PC-9 (cell line): ENCODE data around the gene ATXN1. TPM values are rescaled to one million over a fixed set of nuclear protein-coding genes. Genes with fewer than 3 reads are reported as not detected.

Experiments used
- BruUV-seq: library from RNA; stranded (reverse); fragments of 400-500 nt; replicated peaks from 2 replicates; lab custom pipeline; 2021; lab: Mats Ljungman, UMichigan
- CTCF ChIA-PET: fragments of 300-600 bp; sonication (Branson Sonifier 250); formaldehyde crosslinking; loops from one replicate; lab custom pipeline; 2022; ENCODE audit warnings: antibody characterized with exemption; lab: Charles Lee
- POLR2A ChIA-PET: fragments of 300-600 bp; sonication (Branson Sonifier 250); formaldehyde crosslinking; loops from one replicate; lab custom pipeline; 2022; ENCODE audit warnings: antibody characterized with exemption; ENCODE audit not compliant: unreplicated experiment; lab: Charles Lee
- DNase-seq, 2 experiments: peaks; one replicate each; pipeline versions ENCODE4 v3.0.0 to v3.0.0-alpha.2; 2015 to 2022; ENCODE audit warnings: mixed read lengths in 1 of 2
- H2AFZ ChIP-seq: fragments of 200-600 bp; sonication (generic); 2 replicates; pipeline ENCODE4 v1.8.1; 2017; ENCODE audit warnings: antibody characterized with exemption
- H3F3A ChIP-seq: fragments of 200-600 bp; sonication (generic); 2 replicates; pipeline ENCODE4 v1.8.1; 2017; ENCODE audit warnings: antibody characterized with exemption, mild to moderate bottlenecking, low read depth; ENCODE audit not compliant: insufficient read depth
- H3K27ac ChIP-seq: fragments of 200-600 bp; sonication (generic); 2 replicates; pipeline ENCODE4 v1.6.1; 2016; ENCODE audit warnings: mixed run types
- H3K27me3 ChIP-seq: fragments of 200-600 bp; sonication (generic); 2 replicates; pipeline ENCODE4 v1.6.1; 2016; ENCODE audit warnings: low read depth, mixed run types; ENCODE audit not compliant: insufficient read depth
- H3K36me3 ChIP-seq: fragments of 200-600 bp; sonication (generic); 2 replicates; pipeline ENCODE4 v1.6.1; 2016; ENCODE audit warnings: low read depth, mixed run types
- H3K4me1 ChIP-seq: fragments of 200-600 bp; sonication (generic); replicated peaks from 2 replicates; pipeline ENCODE4 v1.6.1; 2016; ENCODE audit warnings: mixed run types; ENCODE audit not compliant: insufficient read depth
- H3K4me2 ChIP-seq: fragments of 200-600 bp; sonication (generic); 2 replicates; pipeline ENCODE4 v1.6.1; 2017; ENCODE audit warnings: mixed run types
- H3K4me3 ChIP-seq: fragments of 200-600 bp; sonication (generic); 2 replicates; pipeline ENCODE4 v1.6.1; 2016; ENCODE audit warnings: mixed run types
- H3K79me2 ChIP-seq: fragments of 200-600 bp; sonication (generic); 2 replicates; pipeline ENCODE4 v1.6.1; 2017; ENCODE audit warnings: low read depth, mixed run types
- H3K9me2 ChIP-seq: fragments of 200-600 bp; sonication (generic); 2 replicates; pipeline ENCODE4 v1.8.1; 2017; ENCODE audit warnings: mild to moderate bottlenecking; ENCODE audit not compliant: insufficient read depth
- H3K9me3 ChIP-seq: fragments of 200-600 bp; sonication (generic); 2 replicates; pipeline ENCODE4 v1.8.1; 2016; ENCODE audit warnings: low read depth; ENCODE audit not compliant: insufficient read depth
- H4K20me1 ChIP-seq: fragments of 200-600 bp; sonication (generic); 2 replicates; pipeline ENCODE4 v1.8.1; 2017; ENCODE audit not compliant: insufficient read depth
- CTCF ChIP-seq: fragments of 200-600 bp; sonication (generic); conservative IDR thresholded peaks from 2 replicates; pipeline ENCODE4 v1.6.1; 2017; ENCODE audit warnings: mixed run types, antibody characterized with exemption, mild to moderate bottlenecking, moderate library complexity
- EZH2 ChIP-seq: fragments of 200-600 bp; sonication (generic); IDR thresholded peaks from 2 replicates; pipeline ENCODE4 v1.8.0; 2017; ENCODE audit warnings: antibody characterized with exemption, low read depth
- intact Hi-C: fragments of 100-400 bp; cut with micrococcal nuclease; formaldehyde crosslinking; loops from one replicate; pipeline ENCODE4 v1.10.0; 2022; ENCODE audit not compliant: unreplicated experiment
- total RNA-seq: library from RNA; stranded (reverse); gene quantifications from 2 replicates; pipeline ENCODE4 v1.2.3, GENCODE V29; 2021

Gene ATXN1
- total RNA-seq, 1 experiment from 2014 or later = 42.7 TPM

GRCh38 chr6:16314296-16314695 lies 447.0 kb downstream of the ATXN1 start:
- no peaks in the 10 kb centered on the region for H3K9me2 ChIP-seq
- no peaks in the 10 kb centered on the region for H3K9me3 ChIP-seq
- CTCF ChIA-PET = no interaction called here
- POLR2A ChIA-PET = no interaction called here
- H2AFZ ChIP-seq = no peak overlapping the region
- no peak overlapping the region for H3K27ac ChIP-seq
- intact Hi-C loops = no loop called here
- H3F3A ChIP-seq = no peaks in the 10 kb centered on the region
- DNase-seq = no peak
- H3K27me3 ChIP-seq = no peaks in the 10 kb centered on the region
- BruUV-seq = no TSS peak
- no peak overlapping the region for H3K4me2 ChIP-seq
- peaks cover 2% of the 10 kb centered on the region for H3K4me1 ChIP-seq
- H4K20me1 ChIP-seq = no peaks in the 10 kb centered on the region
- H3K79me2 ChIP-seq = no peaks in the 10 kb centered on the region
- no peaks in the 10 kb centered on the region for H3K36me3 ChIP-seq
- TF ChIP-seq EZH2 (no peak), CTCF (no peak)
- no peak overlapping the region for H3K4me3 ChIP-seq

GRCh38 chr6:16313732-16314131 lies 447.5 kb downstream of the ATXN1 start:
- intact Hi-C loops = no loop called here
- CTCF ChIA-PET = no interaction called here

DNA sequence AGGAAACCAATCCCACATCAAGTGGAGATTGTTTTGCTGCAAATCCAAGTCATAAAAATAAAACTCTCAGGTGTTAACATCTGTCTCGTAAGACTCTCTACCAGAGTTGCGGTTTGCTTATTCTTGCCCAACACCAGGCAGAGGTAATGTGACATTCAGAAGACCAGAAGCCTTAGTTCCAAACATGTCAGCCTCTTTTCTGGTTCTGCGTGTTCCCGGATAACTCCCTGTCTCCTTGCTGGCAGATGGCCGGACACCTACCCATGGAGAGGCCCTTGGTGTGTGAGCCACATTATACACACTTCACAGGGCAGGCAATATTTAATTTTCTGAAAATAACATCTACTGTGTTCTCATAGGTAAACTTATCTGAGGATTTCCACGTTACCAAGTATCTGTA lies 449.5 kb downstream of the ATXN1 start:
- H3F3A ChIP-seq = no peaks in the 10 kb centered on the region
- H4K20me1 ChIP-seq = no peaks in the 10 kb centered on the region
- no peak overlapping the region for H3K4me2 ChIP-seq
- TF ChIP-seq CTCF (no peak), EZH2 (no peak)
- POLR2A ChIA-PET = no interaction called here
- no peak overlapping the region for H3K27ac ChIP-seq
- no peak overlapping the region for H2AFZ ChIP-seq
- H3K9me3 ChIP-seq = no peaks in the 10 kb centered on the region
- H3K36me3 ChIP-seq = no peaks in the 10 kb centered on the region
- H3K79me2 ChIP-seq = no peaks in the 10 kb centered on the region
- no TSS peak for BruUV-seq
- no peaks in the 10 kb centered on the region for H3K4me1 ChIP-seq
- H3K9me2 ChIP-seq = no peaks in the 10 kb centered on the region
- no peak overlapping the region for H3K4me3 ChIP-seq
- H3K27me3 ChIP-seq = no peaks in the 10 kb centered on the region
- intact Hi-C loops = no loop called here
- no peak for DNase-seq
- CTCF ChIA-PET = no interaction called here

More at GRCh38 chr6:16313732-16314131, 447.5 kb downstream of the ATXN1 start:
- no peaks in the 10 kb centered on the region for H3K36me3 ChIP-seq
- no peak overlapping the region for H3K27ac ChIP-seq
- H3K9me2 ChIP-seq = no peaks in the 10 kb centered on the region
- TF ChIP-seq EZH2 (no peak), CTCF (no peak)
- no peak for DNase-seq
- BruUV-seq = no TSS peak
- no peak overlapping the region for H3K4me3 ChIP-seq
- POLR2A ChIA-PET = no interaction called here
- no peaks in the 10 kb centered on the region for H4K20me1 ChIP-seq
- H3K79me2 ChIP-seq = no peaks in the 10 kb centered on the region
- H2AFZ ChIP-seq = no peak overlapping the region
- H3F3A ChIP-seq = no peaks in the 10 kb centered on the region
- no peaks in the 10 kb centered on the region for H3K9me3 ChIP-seq
- H3K27me3 ChIP-seq = no peaks in the 10 kb centered on the region
- H3K4me1 ChIP-seq = no peaks in the 10 kb centered on the region
- no peak overlapping the region for H3K4me2 ChIP-seq
